Panc1 (cell line): ENCODE data around the gene DNPH1.

Experiments
- CTCF ChIP-seq: fragments of 450-650 bp; IDR thresholded peaks from 2 replicates; pipeline ENCODE4 v1.5.1; 2017; ENCODE audit warnings: mild to moderate bottlenecking
- POLR2AphosphoS5 ChIP-seq: IDR thresholded peaks from 2 replicates; pipeline ENCODE4 v1.6.1; 2012; ENCODE audit warnings: mild to moderate bottlenecking, low read depth, low read length, moderate library complexity
- REST ChIP-seq, 2 experiments: IDR thresholded peaks; 2 replicates each; pipeline ENCODE4 v1.6.1; 2011 to 2012; ENCODE audit warnings: low read depth in 2 of 2, control low read depth in 1 of 2, low read length in 1 of 2, mild to moderate bottlenecking in 1 of 2, moderate library complexity in 1 of 2; ENCODE audit not compliant: insufficient read depth in 1 of 2
- SIN3A ChIP-seq: IDR thresholded peaks from 2 replicates; pipeline ENCODE4 v1.6.1; 2012; ENCODE audit warnings: low read depth, mild to moderate bottlenecking, low read length, moderate library complexity, borderline replicate concordance; ENCODE audit not compliant: insufficient read depth
- TCF7L2 ChIP-seq: IDR thresholded peaks from 2 replicates; pipeline ENCODE4 v1.6.1; 2011; ENCODE audit warnings: mild to moderate bottlenecking, low read depth, low read length, inconsistent platforms

DNA sequence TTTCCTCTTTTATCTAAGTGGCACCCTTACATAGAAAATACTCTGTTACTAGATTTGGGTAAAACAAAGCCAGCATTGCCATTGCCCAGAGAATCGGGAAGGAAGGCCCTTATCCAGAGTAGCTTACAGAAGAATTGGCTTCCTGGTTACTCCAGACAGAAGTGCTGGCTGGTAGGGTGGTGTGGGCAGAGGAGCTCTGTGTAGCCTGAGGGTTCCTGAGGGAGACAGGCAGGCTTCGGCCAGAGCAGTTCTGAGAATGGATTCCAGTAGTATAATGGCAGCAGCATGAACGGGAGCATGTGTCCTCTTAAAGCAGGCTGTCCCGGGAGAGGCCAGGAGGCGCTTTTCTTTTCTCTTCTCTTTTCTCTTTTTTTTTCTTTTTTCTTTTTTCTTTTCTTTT is 35.4 kb downstream of the DNPH1 start:
- TF ChIP-seq CTCF: no peak
- TF ChIP-seq POLR2AphosphoS5: no peak
- no peak for TF ChIP-seq SIN3A
- TF ChIP-seq TCF7L2: no peak
- TF ChIP-seq REST (IDR thresholded peaks at IDR 0.05; ENCODE audit: insufficient read depth in 1 of 2, low read depth in 2 of 2, low read length in 1 of 2): no peak
